GM21737 (cell line): ENCODE results near the gene NLGN4Y.
"Not testable (repeated sequence)": the region's sequence is repeated elsewhere in the genome, so short reads cannot be mapped to it uniquely, and the experiment has no call there.

Experiments used
- ATAC-seq: cut with Tn5 transposase; IDR thresholded peaks from one replicate; pipeline ENCODE4 v1.9.1; 2021; ENCODE audit warnings: mild to moderate bottlenecking, moderate library complexity; ENCODE audit not compliant: unreplicated experiment

NLGN4Y gene

GRCh38 chrY:14834103-14835060 is 310.1 kb downstream of the NLGN4Y start:
- ATAC-seq, result no peak

- ATAC-seq, result no peak
Observed at GRCh38 chrY:14837466-14837865, 313.1 kb downstream of the NLGN4Y start.

GRCh38 chrY:14850734-14851133 is 326.4 kb downstream of the NLGN4Y start:
- ATAC-seq, result no peak

GRCh38 chrY:14860448-14860847 is 336.1 kb downstream of the NLGN4Y start:
- no peak for ATAC-seq

- not testable (repeated sequence) for ATAC-seq
Observed at GRCh38 chrY:14861033-14861432, 336.7 kb downstream of the NLGN4Y start.

GRCh38 chrY:14871971-14872370 is 347.6 kb downstream of the NLGN4Y start:
- no peak for ATAC-seq
